Astrocyte of the hippocampus (primary cell): ENCODE measurements around the gene GPR31.

ENCODE experiments used
- DNase-seq: peaks from one replicate; pipeline ENCODE4 v3.0.0; 2011; ENCODE audit warnings: low read depth, low spot score

Gene GPR31

GRCh38 chr6:167165858-167166471 lies 8.2 kb upstream of the GPR31 start:
- DNase-seq: no peak

GRCh38 chr6:167164261-167164660 lies 6.5 kb upstream of the GPR31 start:
- DNase-seq: no peak

GRCh38 chr6:167163476-167164011 lies 5.8 kb upstream of the GPR31 start:
- DNase-seq: no peak

GRCh38 chr6:167162591-167162990 lies 4.8 kb upstream of the GPR31 start:
- DNase-seq: no peak

- DNase-seq: no peak
Observed at GRCh38 chr6:167161851-167162467, 4.2 kb upstream of the GPR31 start.

- DNase-seq: no peak
Observed at GRCh38 chr6:167157414-167157813, 366 bp downstream of the GPR31 start.

GRCh38 chr6:167154895-167155294 lies 2.9 kb downstream of the GPR31 start:
- no peak for DNase-seq

GRCh38 chr6:167154291-167154690 lies 3.5 kb downstream of the GPR31 start:
- no peak for DNase-seq

- peak; percentile 68 for DNase-seq
Observed at GRCh38 chr6:167153521-167153959, 4.2 kb downstream of the GPR31 start.

- no peak for DNase-seq
Observed at GRCh38 chr6:167152862-167153261, 4.9 kb downstream of the GPR31 start.

- no peak for DNase-seq
Observed at GRCh38 chr6:167151648-167152047, 6.1 kb downstream of the GPR31 start.

- DNase-seq: no peak
Observed at GRCh38 chr6:167150941-167151549, 6.7 kb downstream of the GPR31 start.

GRCh38 chr6:167148997-167149396 lies 8.8 kb downstream of the GPR31 start:
- no peak for DNase-seq

GRCh38 chr6:167148021-167148420 lies 9.8 kb downstream of the GPR31 start:
- peak; percentile 14 for DNase-seq

- peak; percentile 26 for DNase-seq
Observed at GRCh38 chr6:167146977-167147376, 10.8 kb downstream of the GPR31 start.

GRCh38 chr6:167146135-167146534 lies 11.6 kb downstream of the GPR31 start:
- no peak for DNase-seq

- no peak for DNase-seq
Observed at GRCh38 chr6:167145461-167145860, 12.3 kb downstream of the GPR31 start.

GRCh38 chr6:167143041-167143440 lies 14.7 kb downstream of the GPR31 start:
- no peak for DNase-seq

- no peak for DNase-seq
Observed at GRCh38 chr6:167142433-167142761, 15.4 kb downstream of the GPR31 start.

- peak; percentile 77 for DNase-seq
Observed at GRCh38 chr6:167141667-167142432, 15.9 kb downstream of the GPR31 start.

GRCh38 chr6:167140589-167141474 lies 16.9 kb downstream of the GPR31 start:
- no peak for DNase-seq
